ENCODE measurements around the gene CBL.

Gene CBL

DNA sequence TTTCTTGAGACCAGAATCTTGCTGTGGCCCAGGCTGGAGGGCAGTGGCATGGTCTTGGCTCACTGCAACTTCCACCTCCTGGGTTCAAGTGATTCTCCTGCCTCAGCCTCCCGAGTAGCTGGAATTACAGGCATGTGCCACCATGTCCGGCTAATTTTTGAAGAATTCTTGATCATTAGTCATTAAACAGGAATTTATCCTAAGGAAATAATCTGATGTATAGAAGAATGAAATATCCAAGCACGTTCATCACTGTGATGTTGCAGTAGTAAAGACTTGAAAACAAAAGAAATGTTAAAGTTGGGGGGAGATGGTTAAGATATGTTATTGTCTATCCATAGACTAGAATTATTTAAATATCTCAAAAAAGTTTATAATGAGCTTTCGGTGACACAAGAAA lies 23.6 kb downstream of the CBL start:
- ChIA-PET POLR2A (interaction anchor here (0.7 kb wide), 1 partner anchor 203 kb away, joined by 4 read pairs; no protein-coding TSS in a partner anchor), CTCF (interaction anchor here (0.6 to 1.4 kb wide), 5 partner anchors 23 to 109 kb away, joined by 3 to 6 read pairs (median 4); partner anchors contain the start of gene CBL)
- H3K36me3 ChIP-seq (ENCODE audit: control insufficient read depth in 2 of 2, insufficient read depth in 1 of 2, low read length in 2 of 2), result peaks cover 3 to 6% of the 10 kb centered on the region in 2 experiments; a peak in 1 of 3 replicates
- H3K4me1 ChIP-seq (ENCODE audit: control insufficient read depth, insufficient read depth, low read length), result no peaks in the 10 kb centered on the region
- H3K4me3 ChIP-seq (ENCODE audit: low read depth, low read length), result no peak overlapping the region
- no peak overlapping the region for H3K27ac ChIP-seq (ENCODE audit: extremely low read depth, low read depth, low read length)
- H3K9me3 ChIP-seq (ENCODE audit: control insufficient read depth, insufficient read depth, low read depth, low read length), result no peaks in the 10 kb centered on the region
- TF ChIP-seq ZBTB21 (tag by site-specific recombination; IDR thresholded peaks at IDR 0.05) (no peak), ZXDB (tag by site-specific recombination; IDR thresholded peaks at IDR 0.05) (no peak), ZNF341 (tag by site-specific recombination; IDR thresholded peaks at IDR 0.05; ENCODE audit: low read depth) (no peak), ZNF221 (tag by site-specific recombination; IDR thresholded peaks at IDR 0.05; ENCODE audit: borderline replicate concordance) (no peak)
- TF ChIP-seq, protein P1, sequence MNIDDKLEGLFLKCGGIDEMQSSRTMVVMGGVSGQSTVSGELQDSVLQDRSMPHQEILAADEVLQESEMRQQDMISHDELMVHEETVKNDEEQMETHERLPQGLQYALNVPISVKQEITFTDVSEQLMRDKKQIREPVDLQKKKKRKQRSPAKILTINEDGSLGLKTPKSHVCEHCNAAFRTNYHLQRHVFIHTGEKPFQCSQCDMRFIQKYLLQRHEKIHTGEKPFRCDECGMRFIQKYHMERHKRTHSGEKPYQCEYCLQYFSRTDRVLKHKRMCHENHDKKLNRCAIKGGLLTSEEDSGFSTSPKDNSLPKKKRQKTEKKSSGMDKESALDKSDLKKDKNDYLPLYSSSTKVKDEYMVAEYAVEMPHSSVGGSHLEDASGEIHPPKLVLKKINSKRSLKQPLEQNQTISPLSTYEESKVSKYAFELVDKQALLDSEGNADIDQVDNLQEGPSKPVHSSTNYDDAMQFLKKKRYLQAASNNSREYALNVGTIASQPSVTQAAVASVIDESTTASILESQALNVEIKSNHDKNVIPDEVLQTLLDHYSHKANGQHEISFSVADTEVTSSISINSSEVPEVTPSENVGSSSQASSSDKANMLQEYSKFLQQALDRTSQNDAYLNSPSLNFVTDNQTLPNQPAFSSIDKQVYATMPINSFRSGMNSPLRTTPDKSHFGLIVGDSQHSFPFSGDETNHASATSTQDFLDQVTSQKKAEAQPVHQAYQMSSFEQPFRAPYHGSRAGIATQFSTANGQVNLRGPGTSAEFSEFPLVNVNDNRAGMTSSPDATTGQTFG (tag by site-specific recombination; IDR thresholded peaks at IDR 0.05; ENCODE audit: borderline replicate concordance), result no peak

DNA sequence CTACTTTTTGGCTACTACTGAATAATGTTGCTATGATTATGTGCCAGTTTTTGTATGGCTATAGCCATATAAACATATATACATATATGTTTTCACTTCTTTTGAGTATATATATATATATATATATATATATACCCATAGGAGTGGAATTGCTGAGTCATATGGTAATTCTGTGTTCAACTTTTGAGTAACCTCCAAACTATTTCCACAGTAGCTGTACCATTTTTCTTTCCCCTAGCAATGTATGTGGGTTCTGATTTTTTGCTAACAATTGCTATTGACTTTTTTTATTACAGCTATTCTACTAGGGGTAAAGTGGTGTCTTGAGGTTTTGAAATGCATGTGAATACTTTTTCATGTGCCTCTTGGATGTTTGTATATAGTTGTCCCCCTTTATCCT lies 30.4 kb downstream of the CBL start:
- no peak overlapping the region for H3K4me3 ChIP-seq (ENCODE audit: low read depth, low read length)
- no peaks in the 10 kb centered on the region for H3K4me1 ChIP-seq (ENCODE audit: control insufficient read depth, insufficient read depth, low read length)
- H3K27ac ChIP-seq (ENCODE audit: extremely low read depth, low read depth, low read length), result no peak overlapping the region
- no peaks in the 10 kb centered on the region for H3K9me3 ChIP-seq (ENCODE audit: control insufficient read depth, insufficient read depth, low read depth, low read length)
- peaks cover 3 to 6% of the 10 kb centered on the region in 2 experiments; a peak in 2 of 3 replicates for H3K36me3 ChIP-seq (ENCODE audit: control insufficient read depth in 2 of 2, insufficient read depth in 1 of 2, low read length in 2 of 2)
- CTCF ChIA-PET, result interaction anchor here (1.0 to 1.2 kb wide), 2 partner anchors 39 to 128 kb away, joined by 3 read pairs; no protein-coding TSS in a partner anchor
- POLR2A ChIA-PET, result no interaction called here
- TF ChIP-seq ZNF473 (tag by site-specific recombination; IDR thresholded peaks at IDR 0.05) (no peak), YY2 (tag by site-specific recombination; IDR thresholded peaks at IDR 0.05) (no peak), ZNF624 (tag by site-specific recombination; IDR thresholded peaks at IDR 0.05) (no peak), ZNF677 (tag by site-specific recombination; IDR thresholded peaks at IDR 0.05) (no peak), ZNF23 (tag by site-specific recombination; IDR thresholded peaks at IDR 0.05; ENCODE audit: borderline replicate concordance) (no peak), ZNF133 (tag by site-specific recombination; IDR thresholded peaks at IDR 0.05) (no peak), ZSCAN5A (tag by site-specific recombination; IDR thresholded peaks at IDR 0.05) (no peak), ZNF660 (tag by site-specific recombination; IDR thresholded peaks at IDR 0.05) (no peak), WT1 (tag by site-specific recombination; IDR thresholded peaks at IDR 0.05) (no peak), SP7 (tag by site-specific recombination; IDR thresholded peaks at IDR 0.05) (no peak), ZNF416 (tag by site-specific recombination; IDR thresholded peaks at IDR 0.05) (no peak), ZNF514 (tag by site-specific recombination; IDR thresholded peaks at IDR 0.05) (no peak), ZNF19 (tag by site-specific recombination; IDR thresholded peaks at IDR 0.05; ENCODE audit: low read depth) (no peak), FEZF1 (tag by site-specific recombination; IDR thresholded peaks at IDR 0.05) (no peak), ZBTB20 (tag by site-specific recombination; IDR thresholded peaks at IDR 0.05) (no peak), MEIS1 (CRISPR knock-in tag; IDR thresholded peaks at IDR 0.05; ENCODE audit: borderline replicate concordance) (no peak)
- TF ChIP-seq, protein P2, sequence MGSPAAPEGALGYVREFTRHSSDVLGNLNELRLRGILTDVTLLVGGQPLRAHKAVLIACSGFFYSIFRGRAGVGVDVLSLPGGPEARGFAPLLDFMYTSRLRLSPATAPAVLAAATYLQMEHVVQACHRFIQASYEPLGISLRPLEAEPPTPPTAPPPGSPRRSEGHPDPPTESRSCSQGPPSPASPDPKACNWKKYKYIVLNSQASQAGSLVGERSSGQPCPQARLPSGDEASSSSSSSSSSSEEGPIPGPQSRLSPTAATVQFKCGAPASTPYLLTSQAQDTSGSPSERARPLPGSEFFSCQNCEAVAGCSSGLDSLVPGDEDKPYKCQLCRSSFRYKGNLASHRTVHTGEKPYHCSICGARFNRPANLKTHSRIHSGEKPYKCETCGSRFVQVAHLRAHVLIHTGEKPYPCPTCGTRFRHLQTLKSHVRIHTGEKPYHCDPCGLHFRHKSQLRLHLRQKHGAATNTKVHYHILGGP (tag by site-specific recombination; IDR thresholded peaks at IDR 0.05), result no peak
- TF ChIP-seq, protein P3, sequence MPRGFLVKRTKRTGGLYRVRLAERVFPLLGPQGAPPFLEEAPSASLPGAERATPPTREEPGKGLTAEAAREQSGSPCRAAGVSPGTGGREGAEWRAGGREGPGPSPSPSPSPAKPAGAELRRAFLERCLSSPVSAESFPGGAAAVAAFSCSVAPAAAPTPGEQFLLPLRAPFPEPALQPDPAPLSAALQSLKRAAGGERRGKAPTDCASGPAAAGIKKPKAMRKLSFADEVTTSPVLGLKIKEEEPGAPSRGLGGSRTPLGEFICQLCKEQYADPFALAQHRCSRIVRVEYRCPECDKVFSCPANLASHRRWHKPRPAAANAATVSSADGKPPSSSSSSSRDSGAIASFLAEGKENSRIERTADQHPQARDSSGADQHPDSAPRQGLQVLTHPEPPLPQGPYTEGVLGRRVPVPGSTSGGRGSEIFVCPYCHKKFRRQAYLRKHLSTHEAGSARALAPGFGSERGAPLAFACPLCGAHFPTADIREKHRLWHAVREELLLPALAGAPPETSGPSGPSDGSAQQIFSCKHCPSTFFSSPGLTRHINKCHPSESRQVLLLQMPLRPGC (tag by site-specific recombination; IDR thresholded peaks at IDR 0.05), result no peak
- TF ChIP-seq, protein P4, sequence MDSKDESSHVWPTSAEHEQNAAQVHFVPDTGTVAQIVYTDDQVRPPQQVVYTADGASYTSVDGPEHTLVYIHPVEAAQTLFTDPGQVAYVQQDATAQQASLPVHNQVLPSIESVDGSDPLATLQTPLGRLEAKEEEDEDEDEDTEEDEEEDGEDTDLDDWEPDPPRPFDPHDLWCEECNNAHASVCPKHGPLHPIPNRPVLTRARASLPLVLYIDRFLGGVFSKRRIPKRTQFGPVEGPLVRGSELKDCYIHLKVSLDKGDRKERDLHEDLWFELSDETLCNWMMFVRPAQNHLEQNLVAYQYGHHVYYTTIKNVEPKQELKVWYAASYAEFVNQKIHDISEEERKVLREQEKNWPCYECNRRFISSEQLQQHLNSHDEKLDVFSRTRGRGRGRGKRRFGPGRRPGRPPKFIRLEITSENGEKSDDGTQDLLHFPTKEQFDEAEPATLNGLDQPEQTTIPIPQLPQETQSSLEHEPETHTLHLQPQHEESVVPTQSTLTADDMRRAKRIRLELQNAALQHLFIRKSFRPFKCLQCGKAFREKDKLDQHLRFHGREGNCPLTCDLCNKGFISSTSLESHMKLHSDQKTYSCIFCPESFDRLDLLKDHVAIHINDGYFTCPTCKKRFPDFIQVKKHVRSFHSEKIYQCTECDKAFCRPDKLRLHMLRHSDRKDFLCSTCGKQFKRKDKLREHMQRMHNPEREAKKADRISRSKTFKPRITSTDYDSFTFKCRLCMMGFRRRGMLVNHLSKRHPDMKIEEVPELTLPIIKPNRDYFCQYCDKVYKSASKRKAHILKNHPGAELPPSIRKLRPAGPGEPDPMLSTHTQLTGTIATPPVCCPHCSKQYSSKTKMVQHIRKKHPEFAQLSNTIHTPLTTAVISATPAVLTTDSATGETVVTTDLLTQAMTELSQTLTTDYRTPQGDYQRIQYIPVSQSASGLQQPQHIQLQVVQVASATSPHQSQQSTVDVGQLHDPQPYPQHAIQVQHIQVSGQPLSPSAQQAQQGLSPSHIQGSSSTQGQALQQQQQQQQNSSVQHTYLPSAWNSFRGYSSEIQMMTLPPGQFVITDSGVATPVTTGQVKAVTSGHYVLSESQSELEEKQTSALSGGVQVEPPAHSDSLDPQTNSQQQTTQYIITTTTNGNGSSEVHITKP (tag by site-specific recombination; IDR thresholded peaks at IDR 0.05), result no peak
